ENCODE results near the gene PLEKHD1. TPM values are rescaled to one million over a fixed set of nuclear protein-coding genes. Genes with fewer than 3 reads are reported as not detected.

The PLEKHD1 gene
- total RNA-seq, 6 donors from 2014 or later = under 0.01 to 1.7 (median 0.70) TPM

GRCh38 chr14:69548566-69548965, 64.0 kb downstream of the PLEKHD1 start:
- no peaks in the 10 kb centered on the region for H3K36me3 ChIP-seq
- H3K4me3 ChIP-seq = no peak overlapping the region
- H3K9me3 ChIP-seq = no peaks in the 10 kb centered on the region
- DNase-seq = no peak
- 83 to 86% methylated on average over 8 of the region's 8 CpGs for WGBS, 2 donors
- H3K4me1 ChIP-seq = peaks cover 0 to 5% (median 3%) of the 10 kb centered on the region in 4 donors
- no peak for ATAC-seq (ENCODE audit: low FRiP score in 2 of 2)
- H3K27me3 ChIP-seq = peaks cover 0 to 8% (median under 1%) of the 10 kb centered on the region in 4 donors
- no peak for TF ChIP-seq POLR2AphosphoS5 (IDR thresholded peaks at IDR 0.05)
- no peak overlapping the region for H3K27ac ChIP-seq

GRCh38 chr14:69551511-69551910, 67.0 kb downstream of the PLEKHD1 start:
- Histone ChIP-seq H3K36me3 (no peaks in the 10 kb centered on the region), H3K27me3 (peaks cover 0 to 8% (median under 1%) of the 10 kb centered on the region in 4 donors), H3K4me1 (peaks cover 0 to 5% (median 2%) of the 10 kb centered on the region in 4 donors), H3K4me3 (no peak overlapping the region), H3K27ac (no peak overlapping the region), H3K9me3 (no peaks in the 10 kb centered on the region)
- DNase-seq (no peak), ATAC-seq (ENCODE audit: low FRiP score in 2 of 2) (no peak)
- TF ChIP-seq POLR2A (IDR thresholded peaks at IDR 0.05) (no peak), EP300 (IDR thresholded peaks at IDR 0.05) (no peak), POLR2AphosphoS5 (IDR thresholded peaks at IDR 0.05) (no peak), CTCF (IDR thresholded peaks at IDR 0.05) (no peak)
- 70 to 78% methylated on average over 2 of the region's 2 CpGs for WGBS, 2 donors

GRCh38 chr14:69553252-69553651, 68.7 kb downstream of the PLEKHD1 start:
- H3K9me3 ChIP-seq = no peaks in the 10 kb centered on the region
- H3K4me1 ChIP-seq = no peaks in the 10 kb centered on the region
- H3K36me3 ChIP-seq = no peaks in the 10 kb centered on the region
- TF ChIP-seq EP300 (IDR thresholded peaks at IDR 0.05) (no peak), POLR2A (IDR thresholded peaks at IDR 0.05) (no peak), CTCF (IDR thresholded peaks at IDR 0.05) (no peak), POLR2AphosphoS5 (IDR thresholded peaks at IDR 0.05) (no peak)
- ATAC-seq (ENCODE audit: low FRiP score in 2 of 2) (no peak), DNase-seq (peak in 1 of 2 donors; percentile 66)
- H3K4me3 ChIP-seq = no peak overlapping the region
- no peak overlapping the region for H3K27ac ChIP-seq
- peaks cover 0 to under 1% (median 0%) of the 10 kb centered on the region in 4 donors for H3K27me3 ChIP-seq
- 23 to 31% methylated on average over 1 of the region's 1 CpG for WGBS, 2 donors

GRCh38 chr14:69554500-69554899, 70.0 kb downstream of the PLEKHD1 start:
- H3K4me3 ChIP-seq = no peak overlapping the region
- no peaks in the 10 kb centered on the region for H3K36me3 ChIP-seq
- no peaks in the 10 kb centered on the region for H3K9me3 ChIP-seq
- no peak for TF ChIP-seq CTCF (IDR thresholded peaks at IDR 0.05)
- no peak for TF ChIP-seq POLR2AphosphoS5 (IDR thresholded peaks at IDR 0.05)
- TF ChIP-seq EP300 (IDR thresholded peaks at IDR 0.05) = no peak
- TF ChIP-seq POLR2A (IDR thresholded peaks at IDR 0.05) = no peak
- H3K27me3 ChIP-seq = no peaks in the 10 kb centered on the region
- H3K4me1 ChIP-seq = no peaks in the 10 kb centered on the region
- 36 to 48% methylated on average over 4 of the region's 4 CpGs for WGBS, 2 donors
- DNase-seq = no peak
- ATAC-seq (ENCODE audit: low FRiP score in 2 of 2) = no peak
- H3K27ac ChIP-seq = no peak overlapping the region

GRCh38 chr14:69558774-69559173, 74.2 kb downstream of the PLEKHD1 start:
- ATAC-seq (ENCODE audit: low FRiP score in 2 of 2) = no peak
- TF ChIP-seq POLR2A (IDR thresholded peaks at IDR 0.05) (no peak), CTCF (IDR thresholded peaks at IDR 0.05) (no peak), EP300 (IDR thresholded peaks at IDR 0.05) (no peak), POLR2AphosphoS5 (IDR thresholded peaks at IDR 0.05) (no peak)
- Histone ChIP-seq H3K4me1 (no peaks in the 10 kb centered on the region), H3K9me3 (no peaks in the 10 kb centered on the region), H3K27ac (no peak overlapping the region), H3K36me3 (no peaks in the 10 kb centered on the region), H3K27me3 (no peaks in the 10 kb centered on the region), H3K4me3 (no peak overlapping the region)
- no peak for DNase-seq
- WGBS, 2 donors = 89 to 92% methylated on average over 4 of the region's 4 CpGs

Data from upper lobe of left lung (tissue), 6 donors.